ENCODE data around the gene NRF1. TPM values are rescaled to one million over a fixed set of nuclear protein-coding genes. Genes with fewer than 3 reads are reported as not detected.

NRF1 gene
- total and polyA plus RNA-seq, 4 donors = 4.9 to 23.4 (median 14.3) TPM

- H3K4me3 ChIP-seq (ENCODE audit: low read length in 2 of 2) = no peak overlapping the region
- no peaks in the 10 kb centered on the region for H3K27me3 ChIP-seq (ENCODE audit: control insufficient read depth in 1 of 2, insufficient read depth in 2 of 2, low read length in 1 of 2)
- H3K27ac ChIP-seq (ENCODE audit: low read depth in 1 of 2, low read length in 2 of 2) = no peak overlapping the region
- peaks cover 2 to 3% of the 10 kb centered on the region in 2 donors for H3K36me3 ChIP-seq (ENCODE audit: control insufficient read depth in 1 of 2, insufficient read depth in 2 of 2, low read length in 1 of 2)
- WGBS, 2 donors = 97 to 99% methylated on average over 3 of the region's 3 CpGs
- no peaks in the 10 kb centered on the region for H3K4me1 ChIP-seq (ENCODE audit: control insufficient read depth in 1 of 2, insufficient read depth in 2 of 2, low read length in 2 of 2)
- intact Hi-C loops (cut with DNase I) = no loop called here
- DNase-seq (no peak), ATAC-seq (ENCODE audit: low FRiP score) (no peak)
- no peaks in the 10 kb centered on the region for H3K9me3 ChIP-seq (ENCODE audit: control insufficient read depth, low read length)
Measured at GRCh38 chr7:129750501-129750900, 139.0 kb downstream of the NRF1 start.

GRCh38 chr7:129751916-129752315 lies 140.4 kb downstream of the NRF1 start:
- Histone ChIP-seq H3K27me3 (ENCODE audit: control insufficient read depth in 1 of 2, insufficient read depth in 2 of 2, low read length in 1 of 2) (no peaks in the 10 kb centered on the region), H3K9me3 (ENCODE audit: control insufficient read depth, low read length) (no peaks in the 10 kb centered on the region), H3K4me3 (ENCODE audit: low read length in 2 of 2) (no peak overlapping the region), H3K36me3 (ENCODE audit: control insufficient read depth in 1 of 2, insufficient read depth in 2 of 2, low read length in 1 of 2) (peaks cover under 1 to 6% of the 10 kb centered on the region in 2 donors), H3K27ac (ENCODE audit: low read depth in 1 of 2, low read length in 2 of 2) (no peak overlapping the region), H3K4me1 (ENCODE audit: control insufficient read depth in 1 of 2, insufficient read depth in 2 of 2, low read length in 2 of 2) (no peaks in the 10 kb centered on the region)
- intact Hi-C loops (cut with DNase I) = no loop called here
- WGBS, 2 donors = 68 to 74% methylated on average over 1 of the region's 1 CpG
- no peak for ATAC-seq (ENCODE audit: low FRiP score)
- no peak for DNase-seq

- Histone ChIP-seq H3K27ac (ENCODE audit: low read depth in 1 of 2, low read length in 2 of 2) (no peak overlapping the region), H3K36me3 (ENCODE audit: control insufficient read depth in 1 of 2, insufficient read depth in 2 of 2, low read length in 1 of 2) (peaks cover 0 to 6% of the 10 kb centered on the region in 2 donors), H3K9me3 (ENCODE audit: control insufficient read depth, low read length) (no peaks in the 10 kb centered on the region), H3K4me3 (ENCODE audit: low read length in 2 of 2) (no peak overlapping the region), H3K27me3 (ENCODE audit: control insufficient read depth in 1 of 2, insufficient read depth in 2 of 2, low read length in 1 of 2) (no peaks in the 10 kb centered on the region), H3K4me1 (ENCODE audit: control insufficient read depth in 1 of 2, insufficient read depth in 2 of 2, low read length in 2 of 2) (no peaks in the 10 kb centered on the region)
- intact Hi-C loops (cut with DNase I) = no loop called here
- ATAC-seq (ENCODE audit: low FRiP score) (no peak), DNase-seq (no peak)
- WGBS, 2 donors = 78 to 85% methylated on average over 6 of the region's 6 CpGs
Measured at GRCh38 chr7:129752760-129753159, 141.2 kb downstream of the NRF1 start.

- no peak overlapping the region for H3K4me3 ChIP-seq (ENCODE audit: low read length in 2 of 2)
- H3K4me1 ChIP-seq (ENCODE audit: control insufficient read depth in 1 of 2, insufficient read depth in 2 of 2, low read length in 2 of 2) = no peaks in the 10 kb centered on the region
- H3K36me3 ChIP-seq (ENCODE audit: control insufficient read depth in 1 of 2, insufficient read depth in 2 of 2, low read length in 1 of 2) = peaks cover 0 to 6% of the 10 kb centered on the region in 2 donors
- intact Hi-C loops (cut with DNase I) = no loop called here
- H3K27ac ChIP-seq (ENCODE audit: low read depth in 1 of 2, low read length in 2 of 2) = no peak overlapping the region
- no peaks in the 10 kb centered on the region for H3K9me3 ChIP-seq (ENCODE audit: control insufficient read depth, low read length)
- DNase-seq = no peak
- no peak for ATAC-seq (ENCODE audit: low FRiP score)
- H3K27me3 ChIP-seq (ENCODE audit: control insufficient read depth in 1 of 2, insufficient read depth in 2 of 2, low read length in 1 of 2) = no peaks in the 10 kb centered on the region
- WGBS, 2 donors = 98 to 99% methylated on average over 2 of the region's 2 CpGs
Measured at GRCh38 chr7:129754406-129754805, 142.9 kb downstream of the NRF1 start.

GRCh38 chr7:129757991-129758390 lies 146.5 kb downstream of the NRF1 start:
- no peaks in the 10 kb centered on the region for H3K9me3 ChIP-seq (ENCODE audit: control insufficient read depth, low read length)
- intact Hi-C loops (cut with DNase I) = no loop called here
- WGBS, 2 donors = 91 to 96% methylated on average over 5 of the region's 5 CpGs
- H3K4me1 ChIP-seq (ENCODE audit: control insufficient read depth in 1 of 2, insufficient read depth in 2 of 2, low read length in 2 of 2) = no peaks in the 10 kb centered on the region
- H3K27ac ChIP-seq (ENCODE audit: low read depth in 1 of 2, low read length in 2 of 2) = no peak overlapping the region
- H3K36me3 ChIP-seq (ENCODE audit: control insufficient read depth in 1 of 2, insufficient read depth in 2 of 2, low read length in 1 of 2) = peaks cover 0 to 6% of the 10 kb centered on the region in 2 donors
- H3K4me3 ChIP-seq (ENCODE audit: low read length in 2 of 2) = no peak overlapping the region
- no peaks in the 10 kb centered on the region for H3K27me3 ChIP-seq (ENCODE audit: control insufficient read depth in 1 of 2, insufficient read depth in 2 of 2, low read length in 1 of 2)
- no peak for ATAC-seq (ENCODE audit: low FRiP score)
- DNase-seq = no peak

GRCh38 chr7:129762387-129762969 lies 151.0 kb downstream of the NRF1 start:
- peak; percentile 30 to 67 for DNase-seq
- Histone ChIP-seq H3K9me3 (ENCODE audit: control insufficient read depth, low read length) (no peaks in the 10 kb centered on the region), H3K36me3 (ENCODE audit: control insufficient read depth in 1 of 2, insufficient read depth in 2 of 2, low read length in 1 of 2) (no peaks in the 10 kb centered on the region), H3K27ac (ENCODE audit: low read depth in 1 of 2, low read length in 2 of 2) (no peak overlapping the region), H3K27me3 (ENCODE audit: control insufficient read depth in 1 of 2, insufficient read depth in 2 of 2, low read length in 1 of 2) (no peaks in the 10 kb centered on the region), H3K4me3 (ENCODE audit: low read length in 2 of 2) (no peak overlapping the region), H3K4me1 (ENCODE audit: control insufficient read depth in 1 of 2, insufficient read depth in 2 of 2, low read length in 2 of 2) (no peaks in the 10 kb centered on the region)
- intact Hi-C loops (cut with DNase I) = no loop called here
- WGBS, 2 donors = 90 to 92% methylated on average over 52 of the region's 52 CpGs
- ATAC-seq (ENCODE audit: low FRiP score) = no peak

- Histone ChIP-seq H3K9me3 (ENCODE audit: control insufficient read depth, low read length) (no peaks in the 10 kb centered on the region), H3K4me3 (ENCODE audit: low read length in 2 of 2) (no peak overlapping the region), H3K27ac (ENCODE audit: low read depth in 1 of 2, low read length in 2 of 2) (no peak overlapping the region), H3K4me1 (ENCODE audit: control insufficient read depth in 1 of 2, insufficient read depth in 2 of 2, low read length in 2 of 2) (no peaks in the 10 kb centered on the region), H3K27me3 (ENCODE audit: control insufficient read depth in 1 of 2, insufficient read depth in 2 of 2, low read length in 1 of 2) (no peaks in the 10 kb centered on the region), H3K36me3 (ENCODE audit: control insufficient read depth in 1 of 2, insufficient read depth in 2 of 2, low read length in 1 of 2) (no peaks in the 10 kb centered on the region)
- DNase-seq = no peak
- ATAC-seq (ENCODE audit: low FRiP score) = no peak
- 87 to 89% methylated on average over 7 of the region's 7 CpGs for WGBS, 2 donors
- intact Hi-C loops (cut with DNase I) = no loop called here
Measured at GRCh38 chr7:129764247-129765084, 152.9 kb downstream of the NRF1 start.

- H3K9me3 ChIP-seq (ENCODE audit: control insufficient read depth, low read length) = no peaks in the 10 kb centered on the region
- no peak overlapping the region for H3K27ac ChIP-seq (ENCODE audit: low read depth in 1 of 2, low read length in 2 of 2)
- DNase-seq = peak in 1 of 2 donors; percentile 11
- no peaks in the 10 kb centered on the region for H3K36me3 ChIP-seq (ENCODE audit: control insufficient read depth in 1 of 2, insufficient read depth in 2 of 2, low read length in 1 of 2)
- ATAC-seq (ENCODE audit: low FRiP score) = no peak
- intact Hi-C loops (cut with DNase I) = no loop called here
- WGBS, 2 donors = 87 to 89% methylated on average over 3 of the region's 3 CpGs
- H3K27me3 ChIP-seq (ENCODE audit: control insufficient read depth in 1 of 2, insufficient read depth in 2 of 2, low read length in 1 of 2) = no peaks in the 10 kb centered on the region
- H3K4me1 ChIP-seq (ENCODE audit: control insufficient read depth in 1 of 2, insufficient read depth in 2 of 2, low read length in 2 of 2) = no peaks in the 10 kb centered on the region
- H3K4me3 ChIP-seq (ENCODE audit: low read length in 2 of 2) = no peak overlapping the region
Measured at GRCh38 chr7:129765352-129765751, 153.8 kb downstream of the NRF1 start.

Measured in aorta (tissue), 5 donors.